CD4-positive, alpha-beta T cell treated with Interleukin-6 for 4 hours (primary cell): ENCODE data around the gene MADCAM1.

ENCODE experiments used
- DNase-seq: peaks from one replicate; pipeline ENCODE4 v3.0.0-alpha.2; 2020; ENCODE audit warnings: mixed read lengths

The MADCAM1 gene

GRCh38 chr19:508204-509150, 12.2 kb downstream of the MADCAM1 start:
- DNase-seq: no peak

DNA sequence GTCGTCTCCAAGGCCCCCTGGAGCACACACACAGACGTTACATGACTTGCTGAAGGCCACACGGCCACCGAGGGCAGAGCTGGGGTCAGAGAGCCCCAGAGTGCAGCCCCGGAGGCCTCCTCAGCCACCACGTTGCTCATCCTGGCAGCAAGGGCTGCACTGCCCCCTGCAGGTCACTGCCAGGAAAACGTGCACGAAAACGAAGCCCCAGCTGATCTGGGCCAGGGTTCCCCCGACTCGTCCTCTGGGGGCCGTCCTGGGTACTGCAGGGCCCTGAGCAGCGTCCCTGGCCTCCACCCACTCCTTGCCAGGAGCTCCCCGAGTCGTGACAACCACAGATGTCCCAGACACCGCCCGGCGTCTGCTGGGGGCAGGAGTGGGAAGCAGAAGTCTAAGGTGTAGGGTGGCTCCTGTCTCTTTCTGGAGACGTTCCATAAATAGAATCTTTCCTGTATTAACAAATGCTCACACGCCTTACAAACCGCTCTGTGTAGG, 14.4 kb downstream of the MADCAM1 start:
- peak; percentile 94 for DNase-seq

DNA sequence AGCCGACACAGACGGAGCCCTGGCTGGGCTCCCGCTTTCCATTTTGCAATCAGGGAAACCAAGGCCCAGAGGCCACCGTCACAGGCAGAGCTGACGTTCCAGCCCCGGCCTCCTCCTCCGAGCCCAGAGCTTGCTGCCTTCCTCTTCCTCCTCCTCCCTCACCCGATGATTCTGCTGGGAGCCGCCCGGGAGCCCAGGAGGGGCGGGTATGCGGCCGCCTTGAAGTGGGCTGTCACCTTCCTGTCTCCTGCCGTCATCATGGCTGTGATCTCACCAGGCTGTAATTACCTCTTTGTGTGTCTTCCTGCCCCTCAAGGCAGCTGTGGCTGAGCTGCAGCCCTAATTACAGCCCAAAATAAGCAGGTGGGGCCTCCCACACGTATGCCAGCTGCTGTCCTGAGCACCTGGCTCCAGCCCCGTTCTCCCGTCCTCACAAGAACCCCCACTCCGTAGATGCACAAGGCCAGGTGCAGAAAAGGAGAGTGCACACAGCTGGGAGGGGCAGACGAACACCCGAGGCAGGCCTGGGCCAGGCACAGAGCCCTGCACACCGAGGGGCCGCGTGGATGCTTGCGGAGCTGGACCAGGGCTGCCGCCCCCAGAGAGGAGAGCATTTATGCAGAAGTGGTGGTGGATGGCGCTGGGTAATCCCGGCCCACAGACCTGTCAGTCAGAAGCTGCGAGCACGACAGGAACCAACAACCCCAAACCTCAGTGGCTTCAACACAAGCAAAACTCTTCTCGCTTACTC, 15.0 kb downstream of the MADCAM1 start:
- peak; percentile 93 for DNase-seq

DNA sequence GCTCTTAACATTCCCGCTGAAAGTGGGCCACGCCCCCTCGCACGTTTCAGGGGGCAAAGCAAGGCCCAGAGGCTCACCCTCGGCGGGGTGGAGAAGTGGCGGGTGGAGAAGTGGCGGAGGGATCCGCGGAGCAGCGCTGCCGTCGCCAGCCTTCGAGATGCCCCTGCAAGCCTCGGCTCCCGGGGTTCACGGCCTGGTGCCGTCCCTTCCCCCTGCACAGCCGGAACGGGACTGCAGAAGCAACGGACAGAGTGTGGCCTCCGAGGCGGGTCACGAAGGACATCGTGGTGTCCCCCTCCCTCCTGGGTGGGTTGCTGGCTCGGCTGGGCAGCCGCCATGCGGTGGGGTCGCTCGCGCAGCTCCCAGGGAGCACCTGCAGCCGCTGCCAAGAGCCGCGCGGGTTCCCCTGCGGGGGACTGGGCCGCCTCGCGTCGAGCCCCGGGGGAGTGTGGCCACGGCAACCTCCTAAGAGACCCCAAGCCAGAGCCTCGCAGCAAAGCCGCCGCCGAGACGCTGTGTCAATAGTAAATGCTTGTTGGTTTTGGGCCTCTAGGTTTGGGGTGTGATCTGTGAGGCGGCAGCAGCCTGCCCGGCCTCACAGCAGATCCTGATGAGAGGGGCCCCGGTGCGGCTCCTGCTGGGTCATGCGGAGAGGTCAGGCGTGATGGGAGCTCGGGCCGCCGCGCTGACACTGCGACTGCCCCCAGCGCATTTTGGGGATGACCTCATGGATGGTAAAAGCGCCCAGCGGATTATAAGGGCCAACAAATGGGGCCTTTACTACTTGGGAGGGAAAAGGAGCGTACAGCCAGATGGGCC, 16.5 kb downstream of the MADCAM1 start:
- DNase-seq: no peak

- DNase-seq: no peak
Observed at GRCh38 chr19:513368-514165, 17.3 kb downstream of the MADCAM1 start.

- DNase-seq: no peak
Observed at GRCh38 chr19:514166-514663, 17.9 kb downstream of the MADCAM1 start.

DNA sequence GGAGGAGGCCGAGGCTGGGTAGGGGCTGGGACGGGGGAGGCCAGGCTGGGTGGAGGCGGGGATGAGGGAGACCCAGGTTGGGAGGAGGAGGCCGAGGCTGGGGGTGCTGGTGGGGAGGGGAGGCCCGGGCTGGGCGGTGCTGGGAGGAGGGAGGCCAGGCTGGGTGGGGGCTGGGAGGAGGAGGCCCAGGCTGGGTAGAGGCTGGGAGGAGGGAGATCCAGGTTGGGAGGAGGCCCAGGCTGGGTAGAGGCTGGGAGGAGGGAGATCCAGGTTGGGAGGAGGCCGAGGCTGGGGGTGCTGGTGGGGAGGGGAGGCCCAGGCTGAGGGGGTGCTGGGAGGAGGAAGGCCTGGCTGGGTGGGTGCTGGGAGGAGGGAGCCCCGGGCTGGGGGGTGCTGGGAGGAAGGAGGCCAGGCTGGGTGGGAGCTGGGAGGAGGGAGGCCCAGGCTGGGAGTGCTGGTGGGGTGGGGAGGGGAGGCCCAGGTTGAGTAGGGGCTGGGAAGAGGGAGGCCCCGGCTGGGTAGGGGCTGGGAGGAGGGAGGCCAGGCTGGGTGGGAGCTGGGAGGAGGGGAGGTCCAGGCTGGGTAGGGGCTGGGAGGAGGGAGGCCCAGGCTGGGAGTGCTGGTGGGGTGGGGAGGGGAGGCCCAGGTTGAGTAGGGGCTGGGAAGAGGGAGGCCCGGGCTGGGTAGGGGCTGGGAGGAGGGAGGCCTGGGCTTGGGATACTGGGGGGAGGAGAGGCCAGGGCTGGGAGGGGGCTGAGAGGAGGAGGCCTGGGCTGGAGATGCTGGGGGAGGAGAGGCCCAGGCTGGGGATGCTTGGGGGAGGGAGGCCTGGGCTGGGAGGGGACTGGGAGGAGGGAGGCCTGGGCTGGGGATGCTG, 21.7 kb downstream of the MADCAM1 start:
- DNase-seq: no peak

- DNase-seq: peak; percentile 77
Observed at GRCh38 chr19:518598-519231, 22.4 kb downstream of the MADCAM1 start.

- no peak for DNase-seq
Observed at GRCh38 chr19:519449-519865, 23.2 kb downstream of the MADCAM1 start.

GRCh38 chr19:522726-523125, 26.4 kb downstream of the MADCAM1 start:
- no peak for DNase-seq

GRCh38 chr19:524062-524674, 27.9 kb downstream of the MADCAM1 start:
- DNase-seq: no peak

- DNase-seq: no peak
Observed at GRCh38 chr19:525029-525428, 28.7 kb downstream of the MADCAM1 start.

- DNase-seq: no peak
Observed at GRCh38 chr19:525857-526419, 29.7 kb downstream of the MADCAM1 start.

GRCh38 chr19:530134-531008, 34.1 kb downstream of the MADCAM1 start:
- no peak for DNase-seq

GRCh38 chr19:531009-531752, 34.9 kb downstream of the MADCAM1 start:
- DNase-seq: peak; percentile 88

DNA sequence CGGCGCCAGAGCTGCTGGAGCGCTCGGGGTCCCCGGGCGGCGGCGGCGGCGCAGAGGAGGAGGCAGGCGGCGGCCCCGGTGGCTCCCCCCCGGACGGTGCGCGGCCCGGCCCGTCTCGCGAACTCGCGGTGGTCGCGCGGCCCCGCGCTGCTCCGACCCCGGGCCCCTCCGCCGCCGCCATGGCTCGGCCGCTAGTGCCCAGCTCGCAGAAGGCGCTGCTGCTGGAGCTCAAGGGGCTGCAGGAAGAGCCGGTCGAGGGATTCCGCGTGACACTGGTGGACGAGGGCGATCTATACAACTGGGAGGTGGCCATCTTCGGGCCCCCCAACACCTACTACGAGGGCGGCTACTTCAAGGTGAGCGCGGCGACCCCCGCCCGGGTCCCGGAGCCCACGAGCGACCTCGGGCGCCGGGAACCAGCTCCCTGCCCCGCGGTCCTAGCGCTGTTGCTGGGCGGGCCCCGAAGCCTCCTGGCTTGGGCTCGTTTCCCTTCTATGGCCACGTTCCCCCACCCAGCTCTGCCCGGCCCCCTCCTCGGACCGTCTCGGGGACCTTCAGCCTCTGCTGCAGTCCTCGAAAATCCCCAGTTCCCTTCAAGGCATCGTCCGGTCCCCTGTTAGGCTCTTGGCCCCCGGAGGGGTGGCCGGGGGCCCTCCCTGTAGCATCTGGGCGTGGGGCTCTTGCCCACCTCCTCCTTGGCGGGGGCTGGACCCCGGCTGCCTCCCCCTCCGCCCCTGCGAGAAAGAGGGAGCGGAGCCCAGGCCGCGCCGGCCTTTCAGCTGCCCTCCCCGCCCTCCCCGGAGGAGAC, 35.7 kb downstream of the MADCAM1 start, which contains the start of gene CDC34:
Gene CDC34, plus strand, starts transcription at position 8 of the 808 bp plus-strand sequence. Its CDS starts 172 bp downstream, at position 180.
- DNase-seq: no peak
